Liver (tissue), 9 donors: ENCODE measurements around the gene PLIN4. TPM values are rescaled to one million over a fixed set of nuclear protein-coding genes. Genes with fewer than 3 reads are reported as not detected.

Experiments used
- DNase-seq: peaks from one replicate; pipeline ENCODE4 v3.0.0-alpha.2; 2017; ENCODE audit warnings: low spot score
- H3K27ac ChIP-seq, 2 donors: one replicate each; pipeline ENCODE4 v1.7.0; 2013; ENCODE audit warnings: inconsistent platforms in 2 of 2, low read length in 2 of 2, control low read depth in 1 of 2, low read depth in 1 of 2, mild to moderate bottlenecking in 1 of 2
- H3K27me3 ChIP-seq, 4 donors: one replicate each; pipeline versions ENCODE4 v1.6.1 to v1.7.0; 2013; ENCODE audit warnings: low read length in 3 of 4, inconsistent platforms in 1 of 4, mild to moderate bottlenecking in 1 of 4, moderate library complexity in 1 of 4; ENCODE audit not compliant: control insufficient read depth in 4 of 4, insufficient read depth in 4 of 4
- H3K36me3 ChIP-seq, 4 donors: one replicate each; pipeline versions ENCODE4 v1.6.1 to v1.7.0; 2013; ENCODE audit warnings: low read length in 3 of 4, mild to moderate bottlenecking in 3 of 4, low read depth in 1 of 4, moderate library complexity in 1 of 4; ENCODE audit not compliant: control insufficient read depth in 4 of 4, insufficient read depth in 3 of 4
- H3K4me1 ChIP-seq, 4 donors: one replicate each; pipeline versions ENCODE4 v1.6.1 to v1.7.0; 2013; ENCODE audit warnings: low read length in 3 of 4, mild to moderate bottlenecking in 3 of 4, moderate library complexity in 1 of 4; ENCODE audit not compliant: control insufficient read depth in 4 of 4, insufficient read depth in 4 of 4
- H3K4me3 ChIP-seq, 3 donors: one replicate each; pipeline versions ENCODE4 v1.6.1 to v1.7.0; 2013; ENCODE audit warnings: low read length in 3 of 3, control low read depth in 1 of 3, low read depth in 1 of 3, mild to moderate bottlenecking in 1 of 3
- H3K9ac ChIP-seq, 2 donors: one replicate each; pipeline ENCODE4 v1.7.0; 2013; ENCODE audit warnings: low read length in 2 of 2, mild to moderate bottlenecking in 2 of 2, moderate library complexity in 2 of 2, control low read depth in 1 of 2, low read depth in 1 of 2
- H3K9me3 ChIP-seq, 4 donors: one replicate each; pipeline versions ENCODE4 v1.6.1 to v1.7.0; 2013; ENCODE audit warnings: low read length in 3 of 4; ENCODE audit not compliant: control insufficient read depth in 4 of 4
- EGR1 ChIP-seq, 2 donors: IDR thresholded peaks; 2 replicates each; pipeline ENCODE4 v1.6.1; 2016 to 2018; ENCODE audit warnings: antibody characterized with exemption in 2 of 2, low read depth in 2 of 2
- FOXA1 ChIP-seq: IDR thresholded peaks from 2 replicates; pipeline ENCODE4 v1.6.1; 2016; ENCODE audit warnings: antibody characterized with exemption
- FOXA2 ChIP-seq: IDR thresholded peaks from 2 replicates; pipeline ENCODE4 v1.6.1; 2016; ENCODE audit warnings: antibody characterized with exemption
- GABPA ChIP-seq, 2 donors: IDR thresholded peaks in 1 of 2; conservative IDR thresholded peaks in 1 of 2; 2 replicates each; pipeline ENCODE4 v1.6.1; 2016; ENCODE audit warnings: antibody characterized with exemption in 2 of 2, mild to moderate bottlenecking in 1 of 2, moderate library complexity in 1 of 2
- HNF4A ChIP-seq, 2 donors: conservative IDR thresholded peaks; 2 replicates each; pipeline ENCODE4 v1.6.1; 2016; ENCODE audit warnings: antibody characterized with exemption in 2 of 2, mild to moderate bottlenecking in 2 of 2
- HNF4G ChIP-seq: IDR thresholded peaks from 2 replicates; pipeline ENCODE4 v1.6.1; 2016; ENCODE audit warnings: antibody characterized with exemption
- JUND ChIP-seq, 2 donors: IDR thresholded peaks; 2 replicates each; pipeline ENCODE4 v1.6.1; 2016; ENCODE audit warnings: antibody characterized with exemption in 2 of 2
- MAX ChIP-seq: IDR thresholded peaks from 2 replicates; pipeline ENCODE4 v1.6.1; 2016; ENCODE audit warnings: antibody characterized with exemption
- NR2F2 ChIP-seq: IDR thresholded peaks from 2 replicates; pipeline ENCODE4 v1.6.1; 2016; ENCODE audit warnings: antibody characterized with exemption
- RAD21 ChIP-seq, 2 donors: IDR thresholded peaks; 2 replicates each; pipeline ENCODE4 v1.6.1; 2016; ENCODE audit warnings: antibody characterized with exemption in 2 of 2, mild to moderate bottlenecking in 2 of 2
- RXRA ChIP-seq, 2 donors: IDR thresholded peaks; 2 replicates each; pipeline ENCODE4 v1.6.1; 2017 to 2018; ENCODE audit warnings: antibody characterized with exemption in 2 of 2, mild to moderate bottlenecking in 1 of 2
- SP1 ChIP-seq: IDR thresholded peaks from 2 replicates; pipeline ENCODE4 v1.6.1; 2018; ENCODE audit warnings: antibody characterized with exemption, mild to moderate bottlenecking
- WGBS: extraction: QIAGEN DNeasy Blood & Tissue Kit; methylation state at CpG from one replicate; pipeline ENCODE4 v1.1.7; 2013; 5-methylcytosine and 5-hydroxymethylcytosine counted together
- polyA plus RNA-seq, 2 donors: library from polyadenylated mRNA; stranded (reverse) in 1 of 2; unstranded in 1 of 2; fragments of 200-250 nt in 1 of 2; fragments of >200 nt in 1 of 2; fragmentation: Nextera tagmentation in 1 of 2; extraction: Ambion mirVana in 1 of 2; gene quantifications; one replicate each; pipeline versions ENCODE4 v1.2.1 to v1.2.3, GENCODE V29; 2013 to 2015
- total RNA-seq, 2 donors: library from RNA; depleted of rRNA; stranded (reverse); fragments of >200 nt; gene quantifications; one replicate each; pipeline ENCODE4 v1.2.3, GENCODE V29; 2014
- TF ChIP-seq, protein P1 (sequence below): IDR thresholded peaks from 2 replicates; pipeline ENCODE4 v1.6.1; 2016; ENCODE audit warnings: antibody characterized with exemption, mild to moderate bottlenecking
- TF ChIP-seq, protein P2 (sequence below): IDR thresholded peaks from 2 replicates; pipeline ENCODE4 v1.6.1; 2016; ENCODE audit warnings: antibody characterized with exemption
- TF ChIP-seq, protein P3 (sequence below): fragments of 150-350 bp; IDR thresholded peaks from 2 replicates; pipeline ENCODE4 v1.5.1; 2017; ENCODE audit warnings: improper control_type of control experiment, low read depth, low read length; ENCODE audit not compliant: missing input control
- donor health status: healthy.
- donor health status: healthy.
- donor health status: healthy.
- donor health status: healthy.
- donor health status: healthy.

Gene PLIN4
- total and polyA plus RNA-seq, 4 donors, result 3.1 to 49.1 (median 9.5) TPM

DNA sequence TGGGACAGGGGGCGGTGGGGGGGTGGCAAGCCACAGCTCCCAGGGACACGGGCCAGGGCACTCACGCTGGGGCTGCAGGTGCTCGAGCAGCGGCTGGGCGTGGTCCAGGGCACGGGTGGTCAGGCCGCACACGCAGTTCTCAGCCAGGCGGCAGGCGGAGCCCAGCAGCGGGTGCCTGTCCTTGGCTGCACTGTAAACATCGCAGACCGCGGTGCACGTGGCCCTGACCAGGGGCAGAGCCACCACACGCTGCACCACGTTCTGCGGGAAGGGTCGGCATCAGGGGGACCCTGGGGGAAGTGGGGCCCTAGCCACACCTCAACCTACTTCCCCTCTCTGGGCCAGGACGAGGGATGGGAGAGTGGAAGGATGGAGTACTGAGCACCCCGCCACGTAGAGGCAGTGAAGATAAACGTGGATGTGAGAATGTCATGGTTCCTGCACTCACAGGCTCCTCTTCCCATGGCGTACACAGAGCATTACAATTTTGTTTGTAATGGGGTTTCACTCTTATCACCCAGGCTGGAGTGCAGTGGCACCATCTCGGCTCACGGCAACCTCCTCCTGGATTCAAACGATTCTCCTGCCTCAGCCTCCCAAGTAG is 13.4 kb upstream of the PLIN4 start (continued):
- TF ChIP-seq, protein P1, sequence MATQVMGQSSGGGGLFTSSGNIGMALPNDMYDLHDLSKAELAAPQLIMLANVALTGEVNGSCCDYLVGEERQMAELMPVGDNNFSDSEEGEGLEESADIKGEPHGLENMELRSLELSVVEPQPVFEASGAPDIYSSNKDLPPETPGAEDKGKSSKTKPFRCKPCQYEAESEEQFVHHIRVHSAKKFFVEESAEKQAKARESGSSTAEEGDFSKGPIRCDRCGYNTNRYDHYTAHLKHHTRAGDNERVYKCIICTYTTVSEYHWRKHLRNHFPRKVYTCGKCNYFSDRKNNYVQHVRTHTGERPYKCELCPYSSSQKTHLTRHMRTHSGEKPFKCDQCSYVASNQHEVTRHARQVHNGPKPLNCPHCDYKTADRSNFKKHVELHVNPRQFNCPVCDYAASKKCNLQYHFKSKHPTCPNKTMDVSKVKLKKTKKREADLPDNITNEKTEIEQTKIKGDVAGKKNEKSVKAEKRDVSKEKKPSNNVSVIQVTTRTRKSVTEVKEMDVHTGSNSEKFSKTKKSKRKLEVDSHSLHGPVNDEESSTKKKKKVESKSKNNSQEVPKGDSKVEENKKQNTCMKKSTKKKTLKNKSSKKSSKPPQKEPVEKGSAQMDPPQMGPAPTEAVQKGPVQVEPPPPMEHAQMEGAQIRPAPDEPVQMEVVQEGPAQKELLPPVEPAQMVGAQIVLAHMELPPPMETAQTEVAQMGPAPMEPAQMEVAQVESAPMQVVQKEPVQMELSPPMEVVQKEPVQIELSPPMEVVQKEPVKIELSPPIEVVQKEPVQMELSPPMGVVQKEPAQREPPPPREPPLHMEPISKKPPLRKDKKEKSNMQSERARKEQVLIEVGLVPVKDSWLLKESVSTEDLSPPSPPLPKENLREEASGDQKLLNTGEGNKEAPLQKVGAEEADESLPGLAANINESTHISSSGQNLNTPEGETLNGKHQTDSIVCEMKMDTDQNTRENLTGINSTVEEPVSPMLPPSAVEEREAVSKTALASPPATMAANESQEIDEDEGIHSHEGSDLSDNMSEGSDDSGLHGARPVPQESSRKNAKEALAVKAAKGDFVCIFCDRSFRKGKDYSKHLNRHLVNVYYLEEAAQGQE, result no peak
- TF ChIP-seq FOXA2, result peak; percentile 49
- TF ChIP-seq, protein P2, sequence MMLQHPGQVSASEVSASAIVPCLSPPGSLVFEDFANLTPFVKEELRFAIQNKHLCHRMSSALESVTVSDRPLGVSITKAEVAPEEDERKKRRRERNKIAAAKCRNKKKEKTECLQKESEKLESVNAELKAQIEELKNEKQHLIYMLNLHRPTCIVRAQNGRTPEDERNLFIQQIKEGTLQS, result no peak
- TF ChIP-seq SP1, result peak; percentile 8
- TF ChIP-seq GABPA (IDR thresholded peaks at IDR 0.05 in 1 of 2, conservative IDR thresholded peaks at IDR 0.05 in 1 of 2), result no peak

DNA sequence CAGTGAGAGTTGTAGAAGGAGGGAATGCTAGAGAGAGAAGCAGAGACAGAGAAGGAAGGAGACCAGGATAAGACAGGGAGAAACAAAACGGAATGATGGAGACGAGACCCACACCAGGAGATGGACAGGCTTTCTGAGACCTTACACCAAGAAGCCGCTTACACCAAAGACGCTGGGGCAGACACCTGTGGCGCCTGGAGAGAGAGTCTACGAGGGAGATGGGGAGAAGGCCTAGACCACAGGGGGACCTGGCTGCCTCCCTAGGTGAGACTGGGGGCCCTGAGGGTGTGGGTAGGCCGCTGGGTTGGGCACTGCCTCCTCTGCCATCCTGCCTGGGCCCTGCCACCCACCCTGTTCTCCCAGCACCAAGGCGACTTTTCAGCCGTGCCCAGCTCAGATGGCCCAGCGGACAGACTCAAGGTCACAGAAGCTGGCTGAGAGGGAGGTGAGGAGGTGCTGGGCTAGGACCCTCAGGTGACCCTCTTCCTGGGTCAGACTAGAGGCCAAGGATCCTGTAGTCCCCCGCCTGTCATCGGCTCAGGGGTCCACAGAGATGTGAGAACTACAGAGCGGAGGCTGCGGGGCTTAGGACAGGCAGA is 11.7 kb upstream of the PLIN4 start:
- no peak overlapping the region for H3K9ac ChIP-seq
- TF ChIP-seq FOXA1, result no peak
- TF ChIP-seq RAD21 (IDR thresholded peaks at IDR 0.05), result no peak
- no peak for TF ChIP-seq HNF4G
- TF ChIP-seq, protein P1, result no peak
- TF ChIP-seq RXRA (IDR thresholded peaks at IDR 0.05), result no peak
- no peak for TF ChIP-seq HNF4A (conservative IDR thresholded peaks at IDR 0.05)
- TF ChIP-seq MAX, result no peak
- no peak for TF ChIP-seq EGR1 (IDR thresholded peaks at IDR 0.05; ENCODE audit: low read depth in 2 of 2)
- no peak for TF ChIP-seq NR2F2
- TF ChIP-seq, protein P2, result no peak
- no peak for TF ChIP-seq JUND (IDR thresholded peaks at IDR 0.05)
- TF ChIP-seq SP1, result no peak
- TF ChIP-seq, protein P3, sequence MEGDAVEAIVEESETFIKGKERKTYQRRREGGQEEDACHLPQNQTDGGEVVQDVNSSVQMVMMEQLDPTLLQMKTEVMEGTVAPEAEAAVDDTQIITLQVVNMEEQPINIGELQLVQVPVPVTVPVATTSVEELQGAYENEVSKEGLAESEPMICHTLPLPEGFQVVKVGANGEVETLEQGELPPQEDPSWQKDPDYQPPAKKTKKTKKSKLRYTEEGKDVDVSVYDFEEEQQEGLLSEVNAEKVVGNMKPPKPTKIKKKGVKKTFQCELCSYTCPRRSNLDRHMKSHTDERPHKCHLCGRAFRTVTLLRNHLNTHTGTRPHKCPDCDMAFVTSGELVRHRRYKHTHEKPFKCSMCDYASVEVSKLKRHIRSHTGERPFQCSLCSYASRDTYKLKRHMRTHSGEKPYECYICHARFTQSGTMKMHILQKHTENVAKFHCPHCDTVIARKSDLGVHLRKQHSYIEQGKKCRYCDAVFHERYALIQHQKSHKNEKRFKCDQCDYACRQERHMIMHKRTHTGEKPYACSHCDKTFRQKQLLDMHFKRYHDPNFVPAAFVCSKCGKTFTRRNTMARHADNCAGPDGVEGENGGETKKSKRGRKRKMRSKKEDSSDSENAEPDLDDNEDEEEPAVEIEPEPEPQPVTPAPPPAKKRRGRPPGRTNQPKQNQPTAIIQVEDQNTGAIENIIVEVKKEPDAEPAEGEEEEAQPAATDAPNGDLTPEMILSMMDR, result no peak
- TF ChIP-seq FOXA2, result no peak
- no peak for TF ChIP-seq GABPA (IDR thresholded peaks at IDR 0.05 in 1 of 2, conservative IDR thresholded peaks at IDR 0.05 in 1 of 2)
- 90% methylated on average over 14 of the region's 14 CpGs for WGBS
- H3K27ac ChIP-seq, result no peak overlapping the region
- no peak overlapping the region for H3K4me3 ChIP-seq
- no peaks in the 10 kb centered on the region for H3K27me3 ChIP-seq
- DNase-seq, result no peak
- peaks cover 0 to 19% (median 9%) of the 10 kb centered on the region in 4 donors for H3K36me3 ChIP-seq
- H3K4me1 ChIP-seq, result peaks cover 0 to 22% (median 8%) of the 10 kb centered on the region in 4 donors
- H3K9me3 ChIP-seq, result no peaks in the 10 kb centered on the region
